Left renal pelvis (tissue), 4 donors: ENCODE results near the gene TANC2. TPM values are rescaled to one million over a fixed set of nuclear protein-coding genes. Genes with fewer than 3 reads are reported as not detected.

ENCODE experiments used
- DNase-seq, 4 donors: peaks; one replicate each; pipeline ENCODE4 v3.0.0-alpha.2; 2013; ENCODE audit warnings: low read depth in 4 of 4, low spot score in 3 of 4
- polyA plus RNA-seq, 4 donors: library from polyadenylated mRNA; unstranded; fragments of 120-200 nt; gene quantifications; one replicate each; pipeline ENCODE4 v1.2.1, GENCODE V29; 2013; ENCODE audit not compliant: insufficient read length in 4 of 4

Gene TANC2
- polyA plus RNA-seq = 10 to 100 TPM; 28.3 to 32.0 (median 29.1) TPM

- peak; percentile 66 to 76 (median 74) for DNase-seq
Measured at GRCh38 chr17:62965686-62966425, at the start of gene TANC2. Gene TANC2, plus strand, starts transcription at chr17:62966235. Its CDS starts 43,325 bp downstream, at chr17:63009560.

GRCh38 chr17:62916684-62917571 lies 49.1 kb upstream of the TANC2 start:
- DNase-seq = no peak

GRCh38 chr17:62919388-62919787 lies 46.6 kb upstream of the TANC2 start:
- no peak for DNase-seq

- DNase-seq = no peak
Measured at GRCh38 chr17:62920300-62920699, 45.7 kb upstream of the TANC2 start.

- no peak for DNase-seq
Measured at GRCh38 chr17:62921817-62922216, 44.2 kb upstream of the TANC2 start.

GRCh38 chr17:62923258-62924150 lies 42.5 kb upstream of the TANC2 start:
- no peak for DNase-seq

- no peak for DNase-seq
Measured at GRCh38 chr17:62925267-62925836, 40.7 kb upstream of the TANC2 start.

GRCh38 chr17:62927083-62927482 lies 39.0 kb upstream of the TANC2 start:
- DNase-seq = no peak

GRCh38 chr17:62929320-62929719 lies 36.7 kb upstream of the TANC2 start:
- DNase-seq = no peak

- no peak for DNase-seq
Measured at GRCh38 chr17:62931101-62931500, 34.9 kb upstream of the TANC2 start.

- no peak for DNase-seq
Measured at GRCh38 chr17:62933501-62934385, 32.3 kb upstream of the TANC2 start.

GRCh38 chr17:62935098-62935497 lies 30.9 kb upstream of the TANC2 start:
- peak in 3 of 4 donors; percentile 33 to 43 (median 34) for DNase-seq

GRCh38 chr17:62935523-62935922 lies 30.5 kb upstream of the TANC2 start:
- DNase-seq = no peak

- no peak for DNase-seq
Measured at GRCh38 chr17:62937606-62938005, 28.4 kb upstream of the TANC2 start.

- no peak for DNase-seq
Measured at GRCh38 chr17:62941358-62941991, 24.6 kb upstream of the TANC2 start.

- no peak for DNase-seq
Measured at GRCh38 chr17:62948370-62948769, 17.7 kb upstream of the TANC2 start.

GRCh38 chr17:62949036-62949435 lies 17.0 kb upstream of the TANC2 start:
- DNase-seq = no peak

GRCh38 chr17:62950067-62950466 lies 16.0 kb upstream of the TANC2 start:
- DNase-seq = no peak

- DNase-seq = no peak
Measured at GRCh38 chr17:62955841-62956352, 10.1 kb upstream of the TANC2 start.
